Hepatocyte (in vitro differentiated cells): ENCODE data around the gene CCDC78. TPM values are rescaled to one million over a fixed set of nuclear protein-coding genes. Genes with fewer than 3 reads are reported as not detected.
A peak's percentile ranks its signal among the peaks of the same experiment; 100 is the strongest.

Source experiments
- DNase-seq: peaks from one replicate; pipeline ENCODE4 v3.0.0-alpha.2; 2016; ENCODE audit warnings: low spot score
- H2AFZ ChIP-seq: fragments of 200-600 bp; sonication (generic); 2 replicates; pipeline ENCODE4 v1.6.0; 2016; ENCODE audit warnings: antibody characterized with exemption, mild to moderate bottlenecking
- H3K27ac ChIP-seq: fragments of 200-600 bp; sonication (generic); 2 replicates; pipeline ENCODE4 v1.5.1; 2016; ENCODE audit warnings: mild to moderate bottlenecking
- H3K27me3 ChIP-seq: fragments of 200-600 bp; sonication (generic); 2 replicates; pipeline ENCODE4 v1.6.1; 2016
- H3K36me3 ChIP-seq: fragments of 200-600 bp; sonication (generic); replicated peaks from 2 replicates; pipeline ENCODE4 v1.5.1; 2016; ENCODE audit warnings: low read depth; ENCODE audit not compliant: insufficient read depth
- H3K4me1 ChIP-seq: fragments of 200-600 bp; sonication (generic); 2 replicates; pipeline ENCODE4 v1.5.1; 2016; ENCODE audit warnings: mild to moderate bottlenecking, moderate library complexity; ENCODE audit not compliant: insufficient read depth
- H3K4me2 ChIP-seq: fragments of 200-600 bp; sonication (generic); 2 replicates; pipeline ENCODE4 v1.6.0; 2016
- H3K4me3 ChIP-seq: fragments of 200-600 bp; sonication (generic); 2 replicates; pipeline ENCODE4 v1.5.1; 2016; ENCODE audit warnings: mild to moderate bottlenecking
- H3K79me2 ChIP-seq: fragments of 200-600 bp; sonication (generic); 2 replicates; pipeline ENCODE4 v1.6.0; 2017; ENCODE audit warnings: mild to moderate bottlenecking
- H3K9me2 ChIP-seq: fragments of 200-600 bp; sonication (generic); replicated peaks from 2 replicates; pipeline ENCODE4 v1.6.0; 2017; ENCODE audit warnings: mild to moderate bottlenecking; ENCODE audit not compliant: insufficient read depth
- H3K9me3 ChIP-seq: fragments of 200-600 bp; sonication (generic); 2 replicates; pipeline ENCODE4 v1.5.1; 2016; ENCODE audit warnings: low read depth, mild to moderate bottlenecking
- H4K20me1 ChIP-seq: fragments of 200-600 bp; sonication (generic); 2 replicates; pipeline ENCODE4 v1.6.0; 2016; ENCODE audit warnings: mild to moderate bottlenecking; ENCODE audit not compliant: insufficient read depth, poor library complexity, severe bottlenecking
- CTCF ChIP-seq: fragments of 200-600 bp; sonication (generic); IDR thresholded peaks from 2 replicates; pipeline ENCODE4 v1.5.1; 2016; ENCODE audit warnings: antibody characterized with exemption, mild to moderate bottlenecking; ENCODE audit not compliant: poor library complexity
- EZH2 ChIP-seq: fragments of 200-600 bp; sonication (generic); IDR thresholded peaks from 2 replicates; pipeline ENCODE4 v1.6.1; 2016; ENCODE audit warnings: antibody characterized with exemption, mild to moderate bottlenecking, borderline replicate concordance
- EZH2phosphoT487 ChIP-seq: fragments of 200-600 bp; sonication (generic); IDR thresholded peaks from one replicate; pipeline ENCODE4 v1.6.1; 2018; ENCODE audit warnings: antibody characterized with exemption, mild to moderate bottlenecking, low read depth, moderate library complexity; ENCODE audit not compliant: unreplicated experiment, severe bottlenecking
- WGBS: methylation state at CpG from one replicate; pipeline ENCODE4 v1.1.6; 2016; ENCODE audit warnings: low lambda C conversion rate; ENCODE audit errors: missing lambda C conversion rate; 5-methylcytosine and 5-hydroxymethylcytosine counted together
- polyA plus RNA-seq: library from polyadenylated mRNA; unstranded; fragments of >200 nt; fragmentation: Nextera tagmentation; extraction: Ambion mirVana; gene quantifications from 2 replicates; pipeline ENCODE4 v1.2.1, GENCODE V29; 2016
- total RNA-seq: library from RNA; depleted of rRNA; stranded (reverse); fragments of >200 nt; gene quantifications from 2 replicates; pipeline ENCODE4 v1.2.3, GENCODE V29; 2014

Gene CCDC78
- total and polyA plus RNA-seq, 2 experiments from 2014 or later, result 2.2 to 6.8 TPM

GRCh38 chr16:687499-687898 lies 38.7 kb downstream of the CCDC78 start:
- TF ChIP-seq CTCF, result no peak
- TF ChIP-seq EZH2, result no peak
- no peak for TF ChIP-seq EZH2phosphoT487
- no peak for DNase-seq
- Histone ChIP-seq H2AFZ (no peak overlapping the region), H3K9me3 (no peaks in the 10 kb centered on the region), H3K4me1 (peaks cover 23% of the 10 kb centered on the region), H3K4me3 (no peak overlapping the region), H3K9me2 (no peaks in the 10 kb centered on the region), H4K20me1 (peaks cover 7% of the 10 kb centered on the region), H3K4me2 (no peak overlapping the region), H3K79me2 (peaks cover 29% of the 10 kb centered on the region), H3K27ac (no peak overlapping the region), H3K27me3 (peaks cover 9% of the 10 kb centered on the region), H3K36me3 (no peaks in the 10 kb centered on the region)
- WGBS, result 98% methylated on average over 19 of the region's 19 CpGs

GRCh38 chr16:686459-687260 lies 39.6 kb downstream of the CCDC78 start:
- Histone ChIP-seq H3K27ac (no peak overlapping the region), H3K9me3 (no peaks in the 10 kb centered on the region), H3K4me3 (no peak overlapping the region), H3K9me2 (no peaks in the 10 kb centered on the region), H3K79me2 (peaks cover 38% of the 10 kb centered on the region), H3K4me2 (no peak overlapping the region), H4K20me1 (peaks cover 15% of the 10 kb centered on the region), H3K36me3 (no peaks in the 10 kb centered on the region), H2AFZ (no peak overlapping the region), H3K27me3 (peaks cover 1% of the 10 kb centered on the region), H3K4me1 (peaks cover 26% of the 10 kb centered on the region)
- TF ChIP-seq CTCF (no peak), EZH2phosphoT487 (no peak), EZH2 (no peak)
- no peak for DNase-seq
- 98% methylated on average over 48 of the region's 51 CpGs for WGBS

- Histone ChIP-seq H2AFZ (no peak overlapping the region), H3K9me3 (no peaks in the 10 kb centered on the region), H3K4me3 (no peak overlapping the region), H3K79me2 (peaks cover 45% of the 10 kb centered on the region), H3K9me2 (no peaks in the 10 kb centered on the region), H3K36me3 (no peaks in the 10 kb centered on the region), H3K4me2 (no peak overlapping the region), H3K4me1 (peaks cover 33% of the 10 kb centered on the region), H3K27me3 (no peaks in the 10 kb centered on the region), H3K27ac (no peak overlapping the region), H4K20me1 (peaks cover 22% of the 10 kb centered on the region)
- peak; percentile 53 for DNase-seq
- 88% methylated on average over 8 of the region's 10 CpGs for WGBS
- TF ChIP-seq EZH2, result no peak
- TF ChIP-seq CTCF, result peak; percentile 25
Observed at GRCh38 chr16:685967-686366, 40.3 kb downstream of the CCDC78 start.
